Measurements from ENCODE around the gene ILKAP. TPM values are rescaled to one million over a fixed set of nuclear protein-coding genes. Genes with fewer than 3 reads are reported as not detected.

ILKAP gene
- polyA plus RNA-seq, 3 donors: 23.2 to 44.2 (median 29.3) TPM

- H3K27me3 Mint-ChIP-seq (ENCODE audit: low read depth in 3 of 3): peaks cover 4 to 29% (median 23%) of the 10 kb centered on the region in 3 donors
These were observed 21.6 kb upstream of the ILKAP start for GRCh38 chr2:238225121-238225520.

GRCh38 chr2:238224356-238225035 lies 21.0 kb upstream of the ILKAP start:
- Mint-ChIP-seq H3K36me3 (peaks cover 7 to 27% of the 10 kb centered on the region in 2 donors), H3K9me3 (peaks cover 0 to 4% (median 1%) of the 10 kb centered on the region in 7 donors), H3K4me3 (no peak overlapping the region), H3K27ac (peak overlapping the region in 1 of 7 donors; percentile 30), H3K4me1 (no peaks in the 10 kb centered on the region), H3K27me3 (ENCODE audit: low read depth in 3 of 3) (peaks cover 4 to 22% (median 18%) of the 10 kb centered on the region in 3 donors)
- no peaks in the 10 kb centered on the region for H4K20me1 ChIP-seq (ENCODE audit: insufficient read depth, low read length)
- peaks cover 0 to 8% of the 10 kb centered on the region in 2 donors for H3K9me3 ChIP-seq (replicated peaks in 1 of 2; ENCODE audit: control insufficient read depth in 1 of 2, insufficient read depth in 1 of 2, low read length in 2 of 2)
- no peak overlapping the region for H3K9ac ChIP-seq (ENCODE audit: insufficient read depth, low read length, poor library complexity, severe bottlenecking)
- H3K27me3 ChIP-seq (ENCODE audit: control insufficient read depth in 2 of 2, insufficient read depth in 2 of 2, low read length in 2 of 2): no peaks in the 10 kb centered on the region
- TF ChIP-seq CTCF (IDR thresholded peaks at IDR 0.05): no peak
- no peak overlapping the region for H3K4me3 ChIP-seq (replicated peaks in 1 of 3; ENCODE audit: low read depth in 2 of 3, low read length in 3 of 3)
- H2AFZ ChIP-seq (ENCODE audit: insufficient read depth, low read depth, low read length, poor library complexity, severe bottlenecking): no peak overlapping the region
- no peaks in the 10 kb centered on the region for H3K79me2 ChIP-seq (ENCODE audit: insufficient read depth, low read length)
- 98% methylated on average over 21 of the region's 29 CpGs for WGBS (ENCODE audit: insufficient coverage)
- H3K27ac ChIP-seq (ENCODE audit: low read depth in 1 of 2, low read length in 2 of 2): no peak overlapping the region
- no peak overlapping the region for H3K4me2 ChIP-seq (replicated peaks; ENCODE audit: extremely low read depth, low read length, poor library complexity, severe bottlenecking)
- no peaks in the 10 kb centered on the region for H3K4me1 ChIP-seq (ENCODE audit: control insufficient read depth in 1 of 2, insufficient read depth in 2 of 2, low read length in 2 of 2)
- intact Hi-C loops (cut with micrococcal nuclease): no loop called here
- DNase-seq: no peak
- no peaks in the 10 kb centered on the region for H3K36me3 ChIP-seq (replicated peaks in 1 of 2; ENCODE audit: control insufficient read depth in 1 of 2, insufficient read depth in 2 of 2, low read length in 2 of 2)

More at GRCh38 chr2:238225121-238225520, 21.6 kb upstream of the ILKAP start:
- no peak overlapping the region for H3K27ac ChIP-seq (ENCODE audit: low read depth in 1 of 2, low read length in 2 of 2)
- H3K27me3 ChIP-seq (ENCODE audit: control insufficient read depth in 2 of 2, insufficient read depth in 2 of 2, low read length in 2 of 2): no peaks in the 10 kb centered on the region
- H3K4me2 ChIP-seq (replicated peaks; ENCODE audit: extremely low read depth, low read length, poor library complexity, severe bottlenecking): no peak overlapping the region
- H2AFZ ChIP-seq (ENCODE audit: insufficient read depth, low read depth, low read length, poor library complexity, severe bottlenecking): no peak overlapping the region
- H3K36me3 Mint-ChIP-seq: peaks cover 7 to 27% of the 10 kb centered on the region in 2 donors
- WGBS (ENCODE audit: insufficient coverage): 95% methylated on average over 11 of the region's 13 CpGs
- H3K4me3 ChIP-seq (replicated peaks in 1 of 3; ENCODE audit: low read depth in 2 of 3, low read length in 3 of 3): no peak overlapping the region
- TF ChIP-seq CTCF (IDR thresholded peaks at IDR 0.05): no peak
- H3K27ac Mint-ChIP-seq: no peak overlapping the region
- intact Hi-C loops (cut with micrococcal nuclease): no loop called here
- no peaks in the 10 kb centered on the region for H3K79me2 ChIP-seq (ENCODE audit: insufficient read depth, low read length)
- no peak for DNase-seq
- no peak overlapping the region for H3K9ac ChIP-seq (ENCODE audit: insufficient read depth, low read length, poor library complexity, severe bottlenecking)
- no peaks in the 10 kb centered on the region for H3K36me3 ChIP-seq (replicated peaks in 1 of 2; ENCODE audit: control insufficient read depth in 1 of 2, insufficient read depth in 2 of 2, low read length in 2 of 2)
- peaks cover 0 to 4% (median 1%) of the 10 kb centered on the region in 7 donors for H3K9me3 Mint-ChIP-seq
- H3K9me3 ChIP-seq (replicated peaks in 1 of 2; ENCODE audit: control insufficient read depth in 1 of 2, insufficient read depth in 1 of 2, low read length in 2 of 2): peaks cover 0 to 8% of the 10 kb centered on the region in 2 donors
- H4K20me1 ChIP-seq (ENCODE audit: insufficient read depth, low read length): no peaks in the 10 kb centered on the region
- H3K4me3 Mint-ChIP-seq: no peak overlapping the region
- no peaks in the 10 kb centered on the region for H3K4me1 ChIP-seq (ENCODE audit: control insufficient read depth in 1 of 2, insufficient read depth in 2 of 2, low read length in 2 of 2)
- H3K4me1 Mint-ChIP-seq: no peaks in the 10 kb centered on the region

Data from CD14-positive monocyte (primary cell).